Stimulated activated CD8-positive, alpha-beta memory T cell treated with anti-CD3 and anti-CD28 coated beads, Interleukin-2, amount 100 ng/mL, for 1 hour (primary cell): Measurements from ENCODE around the gene LBR.
A peak's percentile ranks its signal among the peaks of the same experiment; 100 is the strongest.

Experiments used
- DNase-seq, 2 donors: peaks; one replicate each; pipeline ENCODE4 v3.0.0-alpha.2; 2020; ENCODE audit warnings: low read depth in 2 of 2

The LBR gene

DNA sequence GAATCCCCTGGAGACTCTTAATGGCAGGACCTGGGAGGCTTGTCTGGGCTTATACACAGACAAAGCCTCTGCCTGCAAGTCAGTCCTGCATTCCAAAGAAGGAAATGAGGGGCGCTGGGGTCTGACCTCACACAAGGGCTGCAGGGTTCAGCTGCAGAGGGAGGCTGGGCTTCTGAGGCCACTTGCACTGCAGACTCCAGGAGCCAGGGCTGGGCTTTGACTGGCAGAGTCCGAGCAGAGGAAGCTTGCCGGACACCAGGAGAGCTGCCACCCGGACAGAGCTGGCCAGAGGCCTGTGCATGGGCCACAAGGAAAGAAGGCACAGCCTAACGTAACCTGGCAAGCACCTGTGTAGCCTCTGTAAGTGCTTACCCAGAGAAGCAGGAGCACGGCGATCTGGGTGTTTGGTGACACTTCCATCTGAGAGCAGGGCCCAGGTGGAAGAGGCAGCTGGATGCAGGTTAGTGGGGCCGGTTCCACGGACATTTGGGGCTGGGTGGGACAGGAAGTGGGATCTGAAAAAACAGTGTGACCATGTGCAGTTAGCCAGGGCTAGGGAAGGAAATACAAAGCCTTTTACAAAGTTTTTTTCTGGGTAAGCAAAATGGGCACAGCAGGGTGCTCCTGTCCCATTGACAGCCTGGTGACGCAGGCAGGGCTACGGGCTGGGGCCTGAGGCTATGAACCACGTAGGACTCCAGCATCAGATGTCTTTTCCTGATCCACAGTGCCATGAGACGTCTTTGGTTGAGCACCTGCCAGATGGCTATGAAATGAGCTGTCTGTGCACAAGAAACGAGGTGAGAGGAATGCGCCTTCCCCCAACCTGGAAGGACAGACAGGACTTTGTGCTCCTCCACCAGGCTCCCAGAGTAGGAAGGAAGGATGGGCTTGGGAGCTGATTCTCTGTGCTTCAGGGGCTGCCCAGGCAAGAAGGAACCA, 37.3 kb upstream of the LBR start:
- DNase-seq, result no peak

GRCh38 chr1:225462714-225463574, 35.1 kb upstream of the LBR start:
- no peak for DNase-seq

GRCh38 chr1:225462429-225462713, 34.5 kb upstream of the LBR start:
- no peak for DNase-seq

- no peak for DNase-seq
Observed at GRCh38 chr1:225461533-225462428, 33.9 kb upstream of the LBR start.

DNA sequence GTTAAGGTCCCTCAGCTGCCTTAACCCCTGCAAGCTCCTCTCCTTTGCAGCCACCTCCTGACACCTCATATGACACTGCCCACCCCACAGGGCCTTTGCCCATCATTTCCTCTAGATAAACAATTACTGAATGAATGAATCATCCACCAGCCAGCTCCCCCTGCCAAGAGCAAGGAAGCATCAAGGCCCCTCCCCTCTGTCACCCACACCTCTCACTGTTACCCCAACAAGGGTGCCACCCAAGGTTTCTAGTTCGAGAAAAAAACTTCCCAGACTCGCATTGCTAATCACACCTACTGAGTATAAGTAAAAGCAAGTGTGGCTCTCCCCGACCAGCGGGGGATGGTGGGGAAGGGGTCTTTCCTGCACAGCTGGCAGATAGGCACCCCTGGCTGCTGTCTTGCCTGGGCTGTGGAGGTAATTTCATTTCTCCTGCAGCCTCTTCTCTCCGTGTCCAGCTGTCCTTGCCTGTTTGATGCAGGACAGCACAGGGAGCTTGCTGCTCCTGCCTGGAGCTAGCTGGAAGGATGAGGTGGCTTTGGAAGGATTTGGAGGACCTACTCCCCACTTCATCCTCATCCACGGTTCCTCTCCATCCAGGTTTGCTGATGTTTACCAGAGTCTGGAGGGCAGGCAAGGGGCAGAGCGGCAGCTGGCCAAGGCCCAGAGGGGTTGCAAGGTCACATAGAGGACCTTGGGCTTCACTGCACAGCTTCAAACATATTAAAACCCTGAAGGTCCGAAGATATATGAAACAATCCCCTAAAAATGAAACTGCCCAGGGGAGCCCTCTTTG, 33.1 kb upstream of the LBR start:
- DNase-seq, result peak; percentile 36 to 42

DNA sequence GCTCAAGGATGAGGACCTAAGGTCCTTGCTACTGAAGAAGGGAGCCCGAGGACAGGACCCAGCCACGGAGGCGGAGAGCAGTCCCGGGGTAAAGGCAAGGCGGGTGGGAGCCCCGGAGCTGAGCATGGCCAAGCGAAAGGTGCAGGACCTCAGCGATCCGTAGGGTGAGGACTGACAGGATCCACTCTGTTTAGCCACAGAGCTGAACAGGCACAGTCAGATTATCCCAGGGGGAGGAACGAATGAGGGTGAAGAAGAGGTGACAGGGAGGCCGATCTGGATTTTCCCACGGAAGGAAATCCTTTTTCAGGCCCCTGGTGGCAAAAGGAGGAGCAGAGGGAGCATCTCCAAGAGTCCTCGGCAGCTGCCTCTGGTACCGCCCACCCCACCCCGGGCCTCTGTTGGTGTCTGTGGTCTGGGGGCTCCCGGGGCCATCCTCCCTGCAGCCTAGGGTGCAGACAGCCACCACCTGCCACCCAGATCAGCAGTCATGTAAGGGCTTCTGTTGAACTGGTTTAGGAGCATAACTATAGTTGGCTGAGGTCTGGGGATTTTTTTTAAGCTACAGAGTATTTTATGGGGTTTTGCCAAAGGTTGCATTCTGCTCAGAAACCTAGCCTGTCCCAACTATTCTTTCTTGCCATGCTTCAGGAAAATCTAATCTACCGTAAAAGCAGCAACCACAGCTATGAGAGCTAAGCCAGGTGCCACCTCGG, 32.3 kb upstream of the LBR start:
- no peak for DNase-seq

GRCh38 chr1:225458222-225458631, 30.4 kb upstream of the LBR start:
- no peak for DNase-seq

- peak; percentile 40 to 49 for DNase-seq
Observed at GRCh38 chr1:225454733-225455132, 26.9 kb upstream of the LBR start.

GRCh38 chr1:225453797-225454648, 26.2 kb upstream of the LBR start:
- no peak for DNase-seq

DNA sequence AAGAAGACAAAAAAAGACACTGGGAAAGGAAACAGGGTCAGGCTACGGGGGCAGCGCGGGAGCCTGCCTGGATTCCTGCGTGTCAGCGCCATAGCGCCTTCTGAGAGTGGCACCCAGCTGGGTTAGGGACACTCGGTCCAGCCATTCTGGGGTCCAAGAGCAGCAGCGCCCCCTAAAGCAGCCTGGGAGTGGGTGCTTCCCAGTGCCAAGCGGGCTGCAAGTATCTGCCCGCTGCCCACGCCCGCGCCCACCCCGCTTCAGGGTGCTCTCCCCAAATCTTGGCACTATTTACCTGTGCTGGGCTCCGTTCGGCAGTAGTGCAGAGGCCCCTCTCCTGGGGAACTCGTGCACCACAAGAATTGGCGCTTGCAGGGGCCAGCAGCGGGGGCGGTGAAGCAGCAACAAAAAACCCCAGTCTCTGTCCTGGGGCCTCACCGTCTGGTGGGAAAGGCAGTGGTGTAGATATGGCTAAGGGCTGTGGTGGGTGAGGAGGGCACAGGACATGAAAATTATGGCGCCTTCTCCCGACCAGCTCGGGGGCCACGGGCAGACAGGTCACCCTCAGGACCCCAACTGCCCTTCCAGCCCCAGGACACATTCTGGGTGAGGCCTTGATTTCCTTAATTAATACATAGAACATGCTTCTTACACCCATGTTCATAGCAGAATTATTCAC, 24.1 kb upstream of the LBR start:
- no peak for DNase-seq

DNA sequence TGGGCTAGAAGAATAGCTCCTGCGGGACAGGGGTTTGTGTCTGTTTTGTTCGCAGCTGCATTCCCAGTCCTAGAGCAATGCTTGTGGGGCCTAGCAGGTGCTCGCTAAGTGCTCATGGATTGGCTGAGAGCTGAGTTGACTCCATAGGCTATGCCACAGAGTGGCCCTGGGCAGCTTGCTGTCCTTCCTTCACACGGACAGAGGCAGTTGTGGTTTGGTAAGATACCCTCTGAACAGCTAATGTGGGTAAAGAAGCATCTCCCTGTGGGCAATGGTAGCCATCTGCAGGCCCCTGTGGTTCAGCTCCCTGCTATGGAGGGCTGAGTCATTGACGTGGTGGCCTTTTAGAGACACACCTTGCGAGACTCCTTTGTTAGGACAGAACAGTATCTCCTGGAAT, 23.5 kb upstream of the LBR start:
- no peak for DNase-seq

DNA sequence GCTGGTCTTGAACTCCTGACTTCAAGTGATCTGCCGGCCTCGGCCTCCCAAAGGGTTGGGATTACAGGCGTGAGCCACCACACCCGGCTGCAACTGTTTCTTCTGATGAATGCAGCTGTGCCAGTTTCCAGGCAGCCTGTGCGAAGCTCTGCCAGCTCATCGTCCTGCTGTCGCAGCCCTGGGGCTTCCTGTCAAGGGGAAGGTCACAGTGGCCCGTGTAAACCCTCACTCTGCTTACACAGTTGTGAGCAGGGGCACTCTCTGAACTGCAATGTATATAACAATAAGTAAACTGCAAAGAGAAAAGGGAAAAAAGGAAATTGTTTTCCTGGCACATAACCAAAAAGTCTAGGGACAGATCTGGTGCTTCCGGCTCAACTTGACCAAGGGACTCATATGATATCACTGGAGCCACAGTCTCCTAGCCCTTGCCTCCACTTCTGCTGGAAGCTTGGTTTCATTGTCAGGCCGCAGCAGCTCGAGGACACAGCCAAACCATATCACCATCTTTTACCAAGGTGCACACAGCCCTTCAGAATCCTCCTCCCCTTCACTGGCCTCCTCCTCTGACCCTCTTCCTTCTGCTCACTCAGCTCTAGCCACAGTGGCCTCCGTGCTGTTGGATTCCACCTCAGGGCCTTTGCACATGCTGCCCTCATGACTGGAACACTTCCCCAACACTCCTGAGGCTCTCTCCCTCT, 22.8 kb upstream of the LBR start:
- DNase-seq, result no peak

DNA sequence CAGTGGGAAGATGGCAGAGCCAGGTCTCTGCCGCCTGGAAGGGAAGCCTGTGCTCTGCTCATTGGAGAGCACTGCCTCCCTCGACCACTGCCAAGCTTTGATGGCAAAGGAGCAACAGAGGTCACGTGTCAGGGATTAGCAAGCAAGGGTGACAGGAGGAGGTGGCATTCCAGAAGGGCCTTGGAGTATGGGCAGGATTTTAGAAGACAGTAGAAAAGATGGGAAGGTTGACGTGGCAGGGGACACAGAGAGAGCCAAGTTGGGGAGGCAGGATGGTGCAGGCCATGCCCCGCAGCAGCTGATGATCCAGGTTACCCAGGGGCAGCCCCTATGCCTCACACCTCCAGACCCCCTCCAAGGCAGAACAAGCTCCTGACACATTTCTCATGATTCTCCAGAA, 21.9 kb upstream of the LBR start:
- no peak for DNase-seq

- no peak for DNase-seq
Observed at GRCh38 chr1:225449261-225449660, 21.4 kb upstream of the LBR start.

- DNase-seq, result no peak
Observed at GRCh38 chr1:225448146-225448805, 20.4 kb upstream of the LBR start.

DNA sequence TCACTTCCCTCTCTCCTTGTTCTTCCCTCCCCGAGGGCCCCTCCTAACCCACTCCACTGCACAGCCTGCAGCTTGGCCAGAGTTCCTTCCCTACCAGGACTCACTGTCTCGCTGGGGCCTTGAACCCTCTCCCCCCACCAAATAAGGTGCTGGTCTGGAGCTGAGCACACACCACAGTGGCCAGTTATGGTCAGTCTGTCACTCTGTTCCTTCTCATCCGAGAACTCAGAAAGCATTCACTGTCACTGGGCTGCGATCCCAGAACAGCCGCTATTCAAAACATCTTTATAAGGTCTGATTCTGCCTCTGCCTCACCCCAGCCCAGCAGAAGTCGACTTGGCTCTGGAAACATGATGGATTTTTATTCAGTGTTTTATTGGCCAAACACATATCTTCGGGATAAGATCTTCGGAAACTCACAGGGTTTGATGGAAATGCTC, 19.8 kb upstream of the LBR start:
- no peak for DNase-seq

DNA sequence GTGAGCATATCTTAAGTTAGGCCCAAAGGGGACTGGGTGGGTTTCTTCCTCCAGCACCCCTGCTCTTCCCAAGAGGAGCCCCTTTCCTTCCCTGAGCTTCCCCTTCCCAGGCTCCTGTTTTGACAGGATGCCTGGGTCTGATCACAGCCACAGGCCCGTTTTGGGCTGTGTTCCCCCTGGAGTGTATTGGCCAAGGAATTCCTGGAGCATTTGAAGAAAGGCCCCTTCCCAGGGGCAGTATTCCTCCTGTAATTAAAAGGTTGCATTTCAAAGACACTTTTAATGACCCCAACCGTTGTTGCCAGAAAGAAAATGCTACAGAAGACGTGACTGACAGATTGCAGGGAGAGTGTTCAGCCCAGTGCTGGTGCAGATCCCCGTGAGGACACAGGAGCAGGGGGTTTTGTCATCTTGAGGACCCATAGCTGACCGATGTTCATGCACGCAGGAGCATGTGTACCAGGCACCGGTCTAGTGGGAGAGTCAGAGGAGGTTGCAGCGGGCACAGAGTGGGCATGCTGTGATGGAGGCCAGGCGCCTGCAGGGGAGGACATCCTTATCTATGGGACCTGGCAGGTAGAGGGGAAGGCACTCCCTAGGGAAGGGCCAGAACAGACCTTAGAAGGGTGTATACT, 19.3 kb upstream of the LBR start:
- no peak for DNase-seq
